ENCODE data around the gene TMEM109.

The TMEM109 gene

DNA sequence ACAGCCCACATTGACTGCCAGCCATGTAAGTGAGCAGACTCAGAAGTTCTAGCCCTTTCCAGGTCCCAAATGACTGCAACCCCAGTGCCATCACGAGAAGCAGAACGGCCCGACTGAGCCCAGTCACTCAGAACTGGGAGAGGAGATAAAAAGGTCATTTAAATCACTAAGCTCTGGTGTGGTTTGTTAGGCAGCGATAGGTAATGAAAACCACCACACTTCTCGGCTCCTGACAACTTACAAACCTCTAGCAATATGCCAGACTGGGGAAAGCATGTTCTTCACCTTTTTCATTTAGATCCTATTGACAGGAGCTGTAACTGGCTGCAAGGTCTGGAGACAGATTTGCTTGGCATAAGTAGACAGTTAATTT lies 31.3 kb downstream of the TMEM109 start:
- no peak for DNase-seq

DNA sequence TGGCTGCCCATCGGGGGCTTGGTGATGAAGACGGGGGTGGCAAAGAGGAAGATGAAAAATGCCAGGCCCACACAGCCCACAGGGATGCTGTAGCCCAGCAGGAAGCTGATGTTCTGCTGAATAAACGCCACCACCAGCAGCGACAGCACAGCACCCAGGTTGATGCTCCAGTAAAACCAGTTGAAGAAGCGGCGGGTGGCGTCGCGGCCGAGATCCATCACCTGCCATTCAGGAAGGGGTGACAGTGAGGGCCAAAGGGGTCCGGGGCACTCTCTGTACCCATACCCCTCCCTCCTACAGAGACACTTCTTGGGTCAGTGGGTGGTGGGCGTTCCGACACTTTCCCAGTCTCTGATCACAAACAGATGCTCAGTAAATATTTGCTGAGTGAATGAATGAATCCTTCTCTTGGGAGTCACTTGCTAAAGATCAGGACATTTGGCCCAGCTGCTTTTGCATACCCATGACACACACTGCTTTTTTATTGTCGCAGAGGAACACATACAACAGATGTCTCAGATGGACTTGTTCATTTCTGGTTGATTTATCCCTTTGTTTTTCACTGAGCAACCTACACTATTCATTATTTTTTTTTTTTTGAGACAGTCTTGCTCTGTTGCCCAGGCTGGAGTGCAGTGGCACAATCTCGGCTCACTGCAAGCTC lies 32.8 kb downstream of the TMEM109 start:
- DNase-seq, result no peak

DNA sequence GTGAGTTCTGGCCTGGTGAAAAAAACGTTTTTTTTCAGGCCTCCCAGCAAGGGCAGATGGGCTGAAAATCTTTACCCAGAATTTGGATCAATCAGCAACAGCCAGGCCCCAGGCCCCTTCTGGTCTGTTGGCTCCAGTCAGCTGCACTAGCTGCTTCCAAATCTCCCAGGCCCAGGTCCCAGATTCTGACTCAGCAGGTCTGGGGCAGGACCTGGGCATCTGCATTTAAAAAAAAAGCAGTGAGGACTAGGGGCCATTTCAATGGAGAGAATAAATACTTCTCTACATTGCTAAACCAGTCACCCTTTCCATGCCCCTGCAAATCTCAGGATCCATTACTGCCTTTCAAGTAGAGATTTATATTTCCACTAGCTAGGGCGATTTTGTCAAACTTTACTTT lies 33.7 kb downstream of the TMEM109 start:
- DNase-seq, result no peak

- DNase-seq, result no peak
Observed at GRCh38 chr11:60948250-60948649, 34.3 kb downstream of the TMEM109 start.

- no peak for DNase-seq
Observed at GRCh38 chr11:60950024-60950423, 36.1 kb downstream of the TMEM109 start.

- no peak for DNase-seq
Observed at GRCh38 chr11:60950933-60951605, 37.1 kb downstream of the TMEM109 start.

DNA sequence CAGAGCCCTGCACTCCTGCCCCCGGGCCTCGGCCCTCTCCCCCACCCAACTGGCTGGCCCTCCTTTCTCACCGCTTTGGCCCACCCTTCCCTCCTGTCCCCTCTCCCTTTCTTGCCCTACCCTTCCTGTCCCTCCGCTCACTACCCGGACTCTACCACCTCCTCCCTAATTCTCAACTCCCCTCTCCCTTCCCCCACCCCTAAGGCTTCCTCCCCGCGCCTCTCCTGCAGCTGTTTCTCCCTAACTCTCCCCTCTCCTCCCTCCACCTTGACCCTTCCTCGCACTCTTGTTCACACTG lies 37.6 kb downstream of the TMEM109 start:
- no peak for DNase-seq

- no peak for DNase-seq
Observed at GRCh38 chr11:60951904-60952741, 38.2 kb downstream of the TMEM109 start, which contains the start of gene SLC15A3. SLC15A3 (minus strand) TSS chr11:60952176; CDS start chr11:60951551, 625 bp downstream.

DNA sequence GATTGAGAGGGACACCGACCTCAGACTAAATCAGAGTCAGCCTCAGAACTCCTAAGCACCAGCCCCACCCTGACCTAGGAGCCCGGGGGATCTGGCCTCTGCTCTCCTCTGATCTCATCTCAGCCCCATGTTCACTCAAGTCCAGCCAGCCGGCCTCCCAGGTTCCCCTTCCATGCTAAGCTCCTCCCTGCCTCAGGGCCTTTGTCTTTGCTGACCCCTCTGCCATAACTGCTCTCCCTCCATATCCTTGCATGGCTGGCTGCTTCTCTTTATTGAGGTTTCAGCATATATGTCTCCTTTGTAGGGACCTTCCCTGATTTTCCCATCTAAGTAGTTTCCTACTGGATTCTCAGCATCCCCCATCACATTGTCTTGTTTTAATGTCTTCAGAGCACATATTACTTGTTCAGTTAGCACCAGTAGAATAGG lies 38.8 kb downstream of the TMEM109 start:
- no peak for DNase-seq

- DNase-seq, result no peak
Observed at GRCh38 chr11:60953781-60954180, 39.8 kb downstream of the TMEM109 start.

- no peak for DNase-seq
Observed at GRCh38 chr11:60954421-60954820, 40.5 kb downstream of the TMEM109 start.

- DNase-seq, result no peak
Observed at GRCh38 chr11:60955571-60955970, 41.6 kb downstream of the TMEM109 start.

DNA sequence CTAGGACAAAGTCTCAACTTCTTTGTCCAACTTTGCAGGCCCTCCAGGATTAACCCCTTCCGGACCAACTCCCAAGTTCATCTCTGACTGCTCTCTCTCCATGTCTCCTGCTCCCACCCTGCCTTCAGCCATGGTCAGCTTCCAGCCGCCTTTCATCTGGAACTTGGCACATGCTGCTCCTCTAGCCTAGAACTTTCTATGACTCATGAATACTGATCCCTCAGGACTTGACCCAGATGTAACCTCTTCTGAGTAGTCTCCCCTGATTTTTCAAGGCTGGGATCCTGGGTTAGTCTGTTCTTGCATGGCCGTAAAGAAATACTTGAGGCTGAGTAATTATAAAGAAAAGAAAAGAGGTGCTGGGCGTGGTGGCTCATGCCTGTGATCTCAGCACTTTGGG lies 43.2 kb downstream of the TMEM109 start:
- DNase-seq, result no peak

DNA sequence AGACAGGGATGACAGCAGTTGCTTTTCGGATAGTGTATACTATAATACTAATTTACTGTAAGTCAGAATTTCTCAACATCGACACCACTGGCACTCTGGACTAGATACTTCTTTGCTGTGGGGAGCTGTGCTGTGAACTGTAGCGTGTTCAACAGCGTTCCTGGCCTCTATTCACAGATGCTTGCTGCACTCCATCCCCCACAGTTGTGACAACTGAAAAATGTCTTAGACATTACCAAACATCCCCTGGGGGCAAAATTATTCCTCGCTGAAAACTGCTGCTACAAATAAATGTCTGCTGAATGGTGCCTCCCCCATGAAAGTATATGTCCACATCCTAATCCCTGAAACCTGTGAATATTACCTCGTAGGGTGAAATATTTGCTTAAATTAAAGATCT lies 45.5 kb downstream of the TMEM109 start:
- DNase-seq, result no peak

DNA sequence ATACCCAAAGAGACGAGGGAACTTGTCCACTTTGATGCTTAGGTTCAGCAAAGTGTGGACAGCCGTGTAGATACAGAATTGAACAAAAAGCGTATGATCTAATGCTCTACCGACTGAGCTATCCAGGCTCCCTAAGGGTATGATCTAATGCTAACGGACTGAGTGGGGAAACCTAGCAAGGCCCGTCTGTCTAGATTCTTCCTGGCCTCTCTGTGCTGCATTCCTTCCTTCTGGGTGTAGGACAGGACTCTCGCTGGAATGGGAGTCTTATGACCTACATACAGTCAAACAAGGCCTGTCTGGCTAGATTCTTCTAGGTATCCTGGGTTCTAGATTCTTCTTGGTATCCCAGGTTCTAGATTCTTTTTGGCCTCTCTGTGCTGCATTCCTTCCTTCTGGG lies 46.4 kb downstream of the TMEM109 start:
- no peak for DNase-seq

DNA sequence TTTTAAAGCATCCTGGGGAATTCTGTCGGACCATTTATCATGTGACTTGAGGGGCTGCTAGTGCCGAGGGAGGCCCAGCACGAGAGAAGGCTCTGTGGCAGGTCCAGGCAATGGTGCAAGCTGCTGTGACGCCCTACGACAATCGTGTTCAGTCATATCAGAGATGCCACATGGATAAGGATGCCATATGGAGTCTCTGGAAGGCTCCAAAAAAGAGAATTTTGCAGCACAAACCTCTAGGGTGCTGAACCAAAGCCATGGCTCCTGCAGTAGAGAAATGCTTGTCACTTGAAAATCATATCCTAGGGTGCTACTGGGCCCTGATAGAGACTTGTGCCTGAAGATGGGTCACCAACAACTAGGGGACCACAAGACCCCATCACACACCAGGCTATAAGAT lies 50.8 kb downstream of the TMEM109 start:
- no peak for DNase-seq

DNA sequence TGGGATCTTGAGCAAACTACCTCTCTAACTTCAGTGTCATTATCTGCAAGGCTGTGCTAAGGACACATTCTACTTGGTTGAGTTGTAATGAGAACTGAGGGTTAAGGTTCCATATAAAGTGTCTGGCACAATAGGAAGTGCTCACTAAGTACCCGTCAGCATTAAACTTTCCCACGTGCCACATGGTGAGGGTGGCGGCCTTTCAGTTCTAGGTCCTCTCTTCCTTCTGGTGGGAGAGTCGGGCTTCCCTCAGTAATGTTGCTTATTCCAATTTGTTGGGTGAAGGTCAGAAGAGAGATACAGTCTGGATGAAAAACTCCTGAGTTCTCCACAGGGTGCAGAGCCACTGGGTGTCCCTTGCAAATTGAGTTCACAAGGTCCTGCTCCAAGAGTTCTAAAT lies 52.9 kb downstream of the TMEM109 start:
- no peak for DNase-seq

DNA sequence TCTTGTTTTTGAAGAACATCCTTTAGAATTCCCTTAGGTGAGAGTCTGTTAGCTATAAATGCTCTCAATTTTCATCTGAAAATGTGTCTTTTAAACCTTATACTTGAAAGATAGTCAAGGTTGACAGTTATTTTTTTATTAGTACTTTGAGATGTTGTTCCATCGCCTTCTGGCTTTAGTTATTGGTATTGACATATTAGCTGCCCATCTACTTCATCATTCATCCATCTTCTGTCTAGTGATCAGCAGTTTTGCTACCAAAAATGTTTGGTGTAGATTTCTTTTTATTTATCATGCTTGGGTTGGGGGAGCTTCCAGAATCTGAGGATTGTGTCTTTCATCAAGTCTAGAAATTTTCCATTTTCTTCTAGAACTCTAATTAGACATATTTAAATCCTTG lies 54.3 kb downstream of the TMEM109 start:
- DNase-seq, result no peak

- DNase-seq, result no peak
Observed at GRCh38 chr11:60970369-60970774, 56.4 kb downstream of the TMEM109 start.

DNA sequence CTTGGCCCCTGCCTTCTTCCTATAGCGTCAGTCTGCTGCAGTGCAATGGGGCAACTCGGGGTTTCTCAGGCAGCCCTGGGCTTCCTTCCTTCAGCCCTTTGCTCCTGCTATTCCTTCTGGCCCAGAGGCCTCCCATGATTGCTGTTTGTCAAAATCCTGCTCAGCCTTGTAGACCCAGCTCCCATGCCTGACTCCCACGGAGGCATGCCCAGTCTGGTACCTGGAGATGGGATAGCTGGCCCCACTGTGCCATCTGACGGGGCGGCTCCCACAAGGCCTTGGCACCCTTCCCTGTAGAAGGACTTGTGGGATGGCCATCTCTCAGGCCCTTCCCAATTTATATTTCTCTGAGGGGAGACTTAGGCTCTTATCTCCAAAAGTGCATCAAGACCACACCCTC lies 56.9 kb downstream of the TMEM109 start:
- DNase-seq, result no peak

DNA sequence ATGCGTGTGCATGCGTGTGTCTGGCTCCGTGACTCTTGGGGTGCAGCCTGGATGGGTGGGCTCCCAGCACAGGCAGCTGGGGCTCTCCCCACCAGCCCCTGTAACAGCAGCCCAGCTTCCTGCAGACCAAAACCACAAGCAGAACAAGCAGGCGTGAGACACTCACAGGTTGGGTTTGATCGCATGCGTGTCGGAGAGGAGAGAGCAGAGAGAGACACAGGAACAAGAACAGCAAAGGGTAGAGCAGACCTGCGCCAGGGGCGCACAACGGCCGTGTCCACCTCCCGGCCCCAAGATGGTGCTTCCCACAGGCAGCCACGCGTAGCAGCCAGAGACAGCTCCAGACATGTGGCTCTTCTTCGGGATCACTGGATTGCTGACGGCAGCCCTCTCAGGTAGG lies 57.6 kb downstream of the TMEM109 start, which contains the start of gene CD6:
Gene CD6 (plus strand): TSS at position 161 of the 400 bp plus-strand sequence. CDS start 186 bp downstream, at position 347.
- no peak for DNase-seq

GRCh38 chr11:60972182-60973030 lies 58.4 kb downstream of the TMEM109 start:
- DNase-seq, result no peak
